ACC112 (cell line): ENCODE measurements around the gene GOLPH3L.

Experiments used
- H2AFZ ChIP-seq: fragments of 200-600 bp; sonication (generic); one replicate; pipeline ENCODE4 v1.6.0; 2017; ENCODE audit warnings: antibody characterized with exemption, low read length; ENCODE audit not compliant: unreplicated experiment
- H3K27ac ChIP-seq: fragments of 200-600 bp; sonication (generic); 2 replicates; pipeline ENCODE4 v1.5.1; 2014; ENCODE audit warnings: low read depth, mild to moderate bottlenecking, antibody characterized with exemption, low read length, moderate library complexity
- H3K27me3 ChIP-seq: fragments of 200-600 bp; sonication (generic); 2 replicates; pipeline ENCODE4 v1.6.1; 2014; ENCODE audit warnings: mild to moderate bottlenecking, antibody characterized with exemption, low read length, moderate library complexity, mixed read lengths; ENCODE audit not compliant: insufficient read depth
- H3K36me3 ChIP-seq: fragments of 200-600 bp; sonication (generic); 2 replicates; pipeline ENCODE4 v1.6.1; 2016; ENCODE audit warnings: mild to moderate bottlenecking, antibody characterized with exemption, low read length, moderate library complexity, mixed read lengths; ENCODE audit not compliant: insufficient read depth
- H3K4me1 ChIP-seq: fragments of 200-600 bp; sonication (generic); one replicate; pipeline ENCODE4 v1.6.1; 2016; ENCODE audit warnings: low read length, mixed read lengths; ENCODE audit not compliant: insufficient read depth, unreplicated experiment, control insufficient read depth
- H3K4me3 ChIP-seq: fragments of 200-600 bp; sonication (generic); 2 replicates; pipeline ENCODE4 v1.5.1; 2014; ENCODE audit warnings: mild to moderate bottlenecking, low read depth, low read length
- H3K79me2 ChIP-seq: fragments of 200-600 bp; sonication (generic); one replicate; pipeline ENCODE4 v1.6.0; 2016; ENCODE audit warnings: low read length; ENCODE audit not compliant: control insufficient read depth, unreplicated experiment, insufficient read depth

GOLPH3L gene

GRCh38 chr1:150696590-150696989, 364 bp downstream of the GOLPH3L start:
- no peaks in the 10 kb centered on the region for H3K27me3 ChIP-seq
- H3K79me2 ChIP-seq, result peaks cover 8% of the 10 kb centered on the region
- peak overlapping the region; percentile 9 for H2AFZ ChIP-seq
- peaks cover 22% of the 10 kb centered on the region for H3K36me3 ChIP-seq
- H3K27ac ChIP-seq, result no peak overlapping the region
- H3K4me1 ChIP-seq, result peaks cover 7% of the 10 kb centered on the region
- H3K4me3 ChIP-seq, result peak overlapping the region; percentile 77

DNA sequence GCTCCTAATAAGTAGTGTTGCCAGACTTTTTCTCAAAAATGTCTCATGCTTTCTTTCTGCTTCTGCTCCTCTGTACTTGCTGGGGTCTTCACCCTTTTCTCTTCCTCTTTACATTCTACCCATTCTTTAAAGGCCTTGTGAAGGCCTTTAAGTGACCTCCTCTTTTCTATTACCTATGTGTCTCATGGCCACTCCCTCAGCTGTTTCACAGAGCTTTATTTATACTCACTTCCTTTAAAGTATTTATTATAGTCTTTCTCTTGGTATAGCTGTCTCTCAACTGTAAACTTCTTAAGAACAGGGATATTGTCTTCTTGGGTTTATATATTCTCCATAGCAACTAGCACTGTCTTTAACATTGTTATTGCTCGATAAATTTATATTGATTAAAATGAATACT, 792 bp downstream of the GOLPH3L start:
- Histone ChIP-seq H3K27me3 (no peaks in the 10 kb centered on the region), H3K4me3 (peak overlapping the region; percentile 77), H2AFZ (no peak overlapping the region), H3K79me2 (peaks cover 8% of the 10 kb centered on the region), H3K4me1 (peaks cover 7% of the 10 kb centered on the region), H3K36me3 (peaks cover 22% of the 10 kb centered on the region), H3K27ac (peak overlapping the region; percentile 25; the same call in 1 of the 2 replicates)

DNA sequence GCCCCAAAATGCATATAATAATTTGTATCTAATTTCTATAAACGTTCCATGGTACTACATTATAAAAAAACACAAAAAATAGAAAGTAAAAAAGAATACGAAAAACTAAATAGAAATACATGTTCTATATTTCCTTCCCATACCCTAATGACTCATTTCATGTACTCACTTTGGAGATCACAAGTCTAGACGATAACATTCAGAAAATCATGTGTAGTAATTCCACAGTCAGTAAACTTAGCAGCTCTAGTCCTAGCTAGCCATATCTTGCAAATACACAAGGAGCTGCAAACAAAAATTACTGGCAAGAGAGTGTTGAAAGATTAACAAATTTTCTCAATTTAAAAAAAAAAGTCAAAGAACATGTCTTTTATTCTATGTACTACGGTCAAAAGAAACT, 1.4 kb downstream of the GOLPH3L start:
- H3K36me3 ChIP-seq, result peaks cover 22% of the 10 kb centered on the region
- H3K27ac ChIP-seq, result no peak overlapping the region
- H3K27me3 ChIP-seq, result no peaks in the 10 kb centered on the region
- H3K79me2 ChIP-seq, result peaks cover 8% of the 10 kb centered on the region
- peak overlapping the region; percentile 77 for H3K4me3 ChIP-seq
- no peak overlapping the region for H2AFZ ChIP-seq
- peaks cover 7% of the 10 kb centered on the region for H3K4me1 ChIP-seq

- Histone ChIP-seq H3K4me1 (peaks cover 14% of the 10 kb centered on the region), H3K27ac (peak overlapping the region; percentile 15; the same call in 1 of the 2 replicates), H3K79me2 (peaks cover 8% of the 10 kb centered on the region), H2AFZ (no peak overlapping the region), H3K4me3 (no peak overlapping the region), H3K27me3 (no peaks in the 10 kb centered on the region), H3K36me3 (peaks cover 22% of the 10 kb centered on the region)
These were observed 4.2 kb downstream of the GOLPH3L start for GRCh38 chr1:150692720-150693119.

DNA sequence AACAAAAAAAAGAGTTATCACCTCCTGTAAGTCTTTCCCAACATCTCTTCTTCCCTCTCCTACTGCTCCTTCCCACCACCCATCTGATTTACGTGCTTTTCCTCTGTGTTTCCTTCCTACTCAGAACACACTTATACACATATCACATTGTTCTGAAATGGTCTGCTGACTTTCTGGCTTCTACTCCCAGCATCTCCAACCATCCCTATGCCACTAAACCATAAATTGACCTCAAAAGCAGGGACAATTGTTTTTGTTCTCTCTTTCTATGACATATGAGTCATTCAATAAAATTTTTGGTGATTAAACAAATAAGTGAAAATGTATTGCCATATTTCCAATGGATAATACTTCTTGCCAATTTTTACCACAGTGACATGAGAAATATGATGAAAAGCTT, 8.2 kb downstream of the GOLPH3L start:
- Histone ChIP-seq H3K36me3 (peaks cover 12% of the 10 kb centered on the region), H3K79me2 (no peaks in the 10 kb centered on the region), H3K4me3 (no peak overlapping the region), H2AFZ (no peak overlapping the region), H3K4me1 (peaks cover 14% of the 10 kb centered on the region), H3K27me3 (no peaks in the 10 kb centered on the region), H3K27ac (no peak overlapping the region)

GRCh38 chr1:150686275-150686674, 10.7 kb downstream of the GOLPH3L start:
- H3K36me3 ChIP-seq, result no peaks in the 10 kb centered on the region; the same call in 1 of the 2 replicates
- H3K27ac ChIP-seq, result no peak overlapping the region
- no peak overlapping the region for H2AFZ ChIP-seq
- H3K4me1 ChIP-seq, result peaks cover 7% of the 10 kb centered on the region
- H3K4me3 ChIP-seq, result no peak overlapping the region
- no peaks in the 10 kb centered on the region for H3K27me3 ChIP-seq
- no peaks in the 10 kb centered on the region for H3K79me2 ChIP-seq

DNA sequence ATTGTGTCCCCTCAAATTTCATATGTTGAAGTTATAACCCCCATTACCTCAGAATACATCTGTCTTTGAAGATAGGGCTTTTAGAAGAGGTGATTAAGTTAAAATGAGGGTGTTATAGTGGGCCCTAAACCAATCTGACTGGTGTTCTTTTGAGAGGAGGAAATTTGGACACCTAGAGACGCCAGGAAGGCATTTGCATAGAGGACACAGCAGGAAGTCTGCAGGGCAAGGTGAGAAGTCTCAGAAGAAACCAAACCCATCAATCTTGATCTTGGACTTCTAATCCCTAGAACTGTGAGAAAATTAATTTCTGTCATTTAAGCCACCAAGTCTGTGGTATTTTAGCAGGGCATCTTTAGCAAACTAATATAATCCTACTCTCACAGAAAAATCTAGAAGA, 13.0 kb downstream of the GOLPH3L start:
- Histone ChIP-seq H3K4me3 (no peak overlapping the region), H3K79me2 (no peaks in the 10 kb centered on the region), H3K27me3 (no peaks in the 10 kb centered on the region), H3K36me3 (peaks cover 1% of the 10 kb centered on the region; the same call in 1 of the 2 replicates), H2AFZ (no peak overlapping the region), H3K27ac (no peak overlapping the region), H3K4me1 (peaks cover 3% of the 10 kb centered on the region)

DNA sequence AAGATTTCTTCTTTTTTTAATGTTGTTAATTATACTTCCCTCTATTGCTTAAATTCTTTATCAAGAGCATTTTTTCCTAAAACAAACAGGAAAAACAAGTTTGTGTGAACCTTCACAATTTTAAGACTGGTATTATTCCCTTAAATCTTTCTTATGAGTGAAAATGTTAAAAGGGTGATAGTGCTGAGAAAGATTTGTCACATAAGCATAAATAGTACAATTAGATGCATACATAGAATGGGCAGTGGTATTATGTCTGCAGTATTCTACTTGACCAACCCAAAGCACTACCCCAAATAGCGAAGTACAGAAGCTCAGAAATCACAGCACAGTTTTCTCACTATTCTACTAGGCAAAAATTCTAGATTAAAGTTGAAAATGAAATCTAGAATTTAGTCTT, 18.0 kb downstream of the GOLPH3L start:
- no peak overlapping the region for H3K27ac ChIP-seq
- 0 out of 2 replicates have a peak, but pooled peaks cover 3% of the 10 kb centered on the region for H3K36me3 ChIP-seq
- H2AFZ ChIP-seq, result no peak overlapping the region
- H3K4me1 ChIP-seq, result no peaks in the 10 kb centered on the region
- no peaks in the 10 kb centered on the region for H3K79me2 ChIP-seq
- no peak overlapping the region for H3K4me3 ChIP-seq
- H3K27me3 ChIP-seq, result no peaks in the 10 kb centered on the region

- no peaks in the 10 kb centered on the region for H3K27me3 ChIP-seq
- H3K36me3 ChIP-seq, result 0 out of 2 replicates have a peak, but pooled peaks cover 3% of the 10 kb centered on the region
- no peak overlapping the region for H3K4me3 ChIP-seq
- no peaks in the 10 kb centered on the region for H3K4me1 ChIP-seq
- H2AFZ ChIP-seq, result no peak overlapping the region
- H3K79me2 ChIP-seq, result no peaks in the 10 kb centered on the region
- no peak overlapping the region for H3K27ac ChIP-seq
These were observed 22.1 kb downstream of the GOLPH3L start for GRCh38 chr1:150674881-150675280.

DNA sequence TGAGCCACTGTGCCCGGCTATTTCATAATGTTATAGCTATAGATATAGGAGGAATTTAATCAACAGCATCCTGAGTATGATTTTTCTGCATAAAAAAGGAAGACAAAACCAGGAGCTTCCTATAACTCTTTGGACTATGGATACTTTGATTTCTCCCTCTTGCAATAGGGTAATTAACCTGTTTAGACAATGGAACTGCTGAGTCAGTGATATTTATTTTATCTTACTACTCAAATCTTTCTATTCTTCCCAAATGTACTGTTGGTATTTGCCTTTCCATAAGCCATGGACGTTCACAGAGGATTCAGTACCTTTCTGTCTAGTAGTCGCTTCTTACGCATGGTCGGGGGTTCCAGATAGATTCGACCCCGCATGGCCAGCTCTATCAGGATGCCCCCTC, 33.6 kb downstream of the GOLPH3L start:
- Histone ChIP-seq H3K4me3 (no peak overlapping the region), H3K27me3 (no peaks in the 10 kb centered on the region), H3K4me1 (no peaks in the 10 kb centered on the region), H3K36me3 (peaks cover 13% of the 10 kb centered on the region), H3K79me2 (no peaks in the 10 kb centered on the region), H2AFZ (no peak overlapping the region), H3K27ac (no peak overlapping the region)

- H3K79me2 ChIP-seq, result no peaks in the 10 kb centered on the region
- no peak overlapping the region for H2AFZ ChIP-seq
- no peaks in the 10 kb centered on the region for H3K27me3 ChIP-seq
- no peak overlapping the region for H3K4me3 ChIP-seq
- peaks cover 13% of the 10 kb centered on the region for H3K36me3 ChIP-seq
- no peak overlapping the region for H3K27ac ChIP-seq
- no peaks in the 10 kb centered on the region for H3K4me1 ChIP-seq
These were observed 34.1 kb downstream of the GOLPH3L start for GRCh38 chr1:150662811-150663210.
